HG03432 (cell line): ENCODE measurements around the gene RHCG.
"Not testable (repeated sequence)": the region's sequence is repeated elsewhere in the genome, so short reads cannot be mapped to it uniquely, and the experiment has no call there.

Source experiments
- ATAC-seq: cut with Tn5 transposase; IDR thresholded peaks from one replicate; pipeline ENCODE4 v1.9.1; 2021; ENCODE audit warnings: mild to moderate bottlenecking, moderate library complexity; ENCODE audit not compliant: unreplicated experiment

The RHCG gene

DNA sequence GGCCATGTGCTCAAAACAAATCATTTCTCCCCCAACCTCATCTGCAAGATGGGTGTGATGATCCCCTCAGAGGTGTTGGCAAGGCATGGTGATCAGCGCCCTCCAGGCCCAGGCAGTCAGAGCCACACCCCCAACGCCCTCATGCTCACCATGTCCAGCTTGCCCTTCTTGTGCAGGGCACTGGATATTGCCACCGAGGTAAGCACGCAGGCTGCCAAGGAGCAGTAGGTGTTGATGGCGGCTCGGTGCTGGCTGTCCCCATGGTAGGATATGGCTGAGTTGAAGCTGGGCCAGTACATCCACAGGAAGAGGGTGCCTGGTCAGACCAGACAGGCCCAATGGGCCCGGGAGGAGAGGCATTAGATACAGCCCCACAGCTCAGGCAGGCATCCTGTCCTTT lies 17.2 kb downstream of the RHCG start:
- no peak for ATAC-seq

DNA sequence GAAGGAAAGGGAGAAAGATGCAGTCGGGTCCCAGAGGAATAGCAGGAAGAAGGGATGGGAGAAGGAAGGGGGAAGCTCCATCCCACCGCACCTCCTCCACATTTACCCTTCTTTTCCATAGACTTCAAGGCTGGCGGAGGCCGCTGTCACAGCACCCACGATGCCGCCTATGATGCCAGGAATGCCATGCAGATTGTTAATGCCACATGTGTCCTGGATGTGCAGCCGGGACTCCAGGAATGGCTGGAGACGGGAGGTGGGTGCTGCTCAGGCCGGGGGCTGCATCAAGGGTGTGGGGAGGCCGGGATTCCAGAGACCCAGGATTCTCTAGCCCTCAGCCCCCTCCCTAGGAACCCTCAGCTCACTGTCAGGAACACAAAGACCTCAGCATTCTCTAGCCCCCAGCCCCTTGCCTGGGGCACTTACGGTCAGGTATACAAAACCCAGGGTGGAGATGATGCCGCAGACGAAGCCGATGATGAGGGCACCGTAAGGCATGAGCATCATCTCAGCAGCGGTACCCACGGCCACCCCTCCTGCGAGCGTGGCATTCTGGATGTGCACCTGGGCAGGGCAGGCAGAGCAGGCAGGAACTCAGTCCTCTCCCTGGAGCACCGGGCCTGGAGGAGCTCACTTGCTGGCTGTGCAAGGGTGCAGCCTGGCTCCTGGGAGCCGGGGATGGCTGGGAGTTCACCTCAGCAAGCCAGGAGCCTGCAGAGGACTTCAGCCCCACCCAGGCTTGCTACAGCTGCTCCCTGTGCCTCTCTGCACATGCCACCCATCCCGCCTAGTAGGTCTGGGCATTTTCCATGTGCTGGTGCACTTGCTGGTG lies 18.8 kb downstream of the RHCG start:
- no peak for ATAC-seq

DNA sequence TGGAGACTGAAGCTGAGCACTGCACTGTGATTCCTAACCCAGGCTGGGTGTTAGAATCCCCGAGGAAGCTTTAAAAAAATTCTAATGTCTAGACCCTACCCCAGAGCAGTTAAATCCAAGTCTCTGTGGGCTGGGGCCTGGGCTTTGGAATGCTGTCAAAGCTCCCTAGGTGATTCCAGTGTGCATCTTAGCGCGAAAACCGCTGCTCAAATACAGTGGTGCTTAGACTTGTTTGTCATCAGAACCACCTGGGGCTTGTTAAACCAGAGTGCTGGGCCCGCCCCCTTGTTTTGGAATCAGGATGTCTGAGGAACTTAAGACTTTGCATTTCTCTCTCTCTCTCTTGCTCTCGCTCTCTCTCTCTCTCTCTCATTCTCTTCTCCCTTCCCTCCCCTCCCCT lies 20.7 kb downstream of the RHCG start:
- ATAC-seq: no peak

DNA sequence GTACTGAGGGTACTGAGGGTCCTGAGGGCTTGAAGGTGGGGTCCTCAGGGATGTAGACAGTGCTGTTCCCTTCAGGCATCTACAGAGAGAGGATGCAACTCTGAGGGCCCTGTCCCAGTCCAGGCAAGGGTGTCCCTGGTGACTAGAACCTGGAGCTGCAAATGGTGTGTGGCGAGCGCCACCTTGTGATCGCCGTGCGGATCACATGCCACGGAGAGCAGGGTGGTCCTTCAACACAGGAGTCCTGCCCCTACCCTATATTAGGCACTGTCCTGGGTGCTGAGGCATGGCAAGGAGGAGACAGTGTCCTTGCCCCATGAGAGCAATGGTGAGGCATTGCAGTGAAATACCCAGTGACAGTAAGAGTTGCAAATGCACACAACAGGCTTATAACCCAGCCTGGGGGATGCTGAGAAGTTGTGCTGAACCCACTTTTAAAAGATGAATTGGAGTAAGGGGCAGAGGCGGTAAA lies 23.6 kb downstream of the RHCG start:
- ATAC-seq: no peak

DNA sequence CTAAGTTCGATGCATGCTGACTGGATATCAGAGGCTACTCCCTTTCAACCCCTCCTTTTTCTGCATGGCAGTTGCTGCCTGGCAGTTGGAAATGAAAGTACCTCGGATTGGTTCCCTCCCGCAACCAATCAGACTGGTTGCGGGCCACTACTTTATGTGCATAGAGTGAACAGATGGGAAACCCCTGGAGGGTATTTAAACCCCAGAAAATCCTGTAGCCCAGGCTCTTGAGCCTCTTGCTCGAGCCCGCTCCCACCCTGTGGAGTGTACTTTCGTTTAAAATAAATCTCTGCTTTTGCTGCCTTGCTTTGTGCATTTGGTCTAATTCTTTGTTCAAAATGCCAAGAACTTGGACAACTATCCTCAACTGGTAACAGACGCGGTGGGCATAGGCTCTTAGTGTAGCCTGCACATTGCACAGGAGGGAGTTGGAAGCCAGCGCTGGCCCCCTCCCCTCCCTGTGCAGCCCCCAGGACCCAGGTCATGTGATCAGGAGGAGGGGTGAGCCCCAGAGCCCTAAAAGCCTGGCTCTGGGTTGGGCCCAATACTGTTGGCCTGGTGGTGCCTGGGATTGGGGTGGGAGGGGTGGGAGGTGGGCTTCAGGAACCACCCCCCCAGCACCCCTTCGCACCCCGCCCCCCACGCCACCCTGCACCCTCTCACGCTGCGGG lies 26.8 kb downstream of the RHCG start:
- ATAC-seq: no peak

DNA sequence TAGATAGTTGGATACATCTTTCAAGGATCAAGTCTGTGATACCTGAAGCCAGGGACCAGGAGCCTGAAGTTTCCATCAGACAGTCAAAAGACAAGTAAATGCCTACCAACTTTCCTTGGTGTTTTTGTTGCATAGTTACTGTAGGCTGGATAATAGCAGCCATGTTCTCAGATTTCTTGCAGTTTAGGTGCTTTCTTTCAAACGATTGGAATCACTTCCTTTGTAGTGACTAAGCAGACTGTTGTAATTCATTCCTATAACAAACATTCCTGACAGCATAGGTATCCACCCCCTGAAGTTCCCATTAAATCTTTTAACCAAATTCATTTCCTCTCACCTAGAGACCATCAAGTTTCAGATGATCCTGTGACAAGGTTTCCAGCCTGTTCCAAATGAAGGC lies 27.6 kb downstream of the RHCG start:
- ATAC-seq: not testable (repeated sequence)

DNA sequence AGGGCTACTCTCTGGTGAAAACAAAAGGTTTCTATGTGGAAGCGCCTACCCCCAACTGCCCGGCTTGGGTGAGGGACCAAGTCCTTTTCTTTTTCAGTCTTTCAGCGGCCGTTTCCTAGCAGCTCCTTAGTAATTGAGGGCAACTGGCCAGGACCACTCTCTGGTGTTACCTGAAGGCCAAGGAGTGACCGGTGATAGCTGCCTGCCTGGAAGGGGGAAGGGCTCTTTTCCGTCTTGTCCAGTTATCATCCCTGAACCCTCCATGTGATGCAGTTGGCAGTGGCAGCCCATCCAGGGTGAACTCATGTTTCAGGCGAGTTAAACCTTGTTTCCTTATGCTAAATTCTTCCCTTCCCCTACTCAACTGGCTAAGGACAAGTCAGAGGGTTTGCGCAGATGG lies 33.3 kb downstream of the RHCG start:
- ATAC-seq: no peak

DNA sequence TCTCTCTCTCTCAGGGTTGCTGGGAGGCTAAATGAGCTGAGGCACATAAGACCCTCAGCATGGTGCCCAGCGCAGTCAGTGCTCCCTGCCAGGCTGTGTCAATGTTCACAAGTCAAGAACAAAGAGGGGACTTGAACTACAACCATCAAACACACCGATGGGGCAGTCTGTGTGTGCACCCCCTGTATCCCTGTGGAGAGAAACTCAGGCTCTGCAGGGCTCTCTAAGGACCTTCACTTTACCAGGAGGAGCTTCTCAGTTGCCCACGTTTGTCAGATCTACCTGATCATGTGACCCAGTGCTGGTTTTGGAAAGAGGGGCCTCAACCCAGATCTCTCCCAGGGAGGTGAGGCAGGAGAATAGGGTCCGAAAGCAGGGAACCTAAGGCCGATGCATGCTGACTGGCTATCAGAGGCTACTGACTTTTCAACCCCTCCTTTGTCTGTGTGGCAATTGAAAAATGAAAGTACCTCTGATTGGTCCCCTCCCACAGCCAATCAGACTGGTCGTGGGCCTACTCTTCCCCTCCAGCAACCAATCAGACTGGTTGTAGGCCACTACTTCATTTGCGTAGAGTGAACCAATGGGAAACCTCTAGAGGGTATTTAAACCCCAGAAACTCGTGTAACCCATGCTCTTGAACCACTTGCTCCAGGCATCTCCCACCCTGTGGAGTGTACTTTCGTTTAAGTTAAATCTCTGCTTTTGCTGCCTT lies 34.0 kb downstream of the RHCG start:
- ATAC-seq: no peak

DNA sequence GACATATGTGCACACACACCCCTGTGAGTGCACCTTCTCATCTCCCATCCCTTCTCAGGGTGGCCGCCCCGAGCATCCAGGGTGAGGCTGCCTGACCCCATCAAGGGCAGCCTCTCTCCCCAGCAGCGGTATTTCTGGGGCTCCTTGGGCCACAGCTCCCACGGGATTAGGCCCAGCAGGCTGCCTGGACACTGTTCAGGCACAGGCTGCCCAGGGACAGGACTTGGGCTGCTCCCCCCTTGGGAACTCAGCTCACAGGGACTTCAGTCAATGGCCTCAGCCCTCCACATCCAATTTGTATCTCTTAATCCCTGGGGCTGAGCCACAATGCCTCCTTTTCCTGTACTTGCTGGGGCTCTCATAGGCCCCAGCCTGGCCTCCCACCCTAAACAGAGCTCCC lies 35.0 kb downstream of the RHCG start:
- no peak for ATAC-seq

DNA sequence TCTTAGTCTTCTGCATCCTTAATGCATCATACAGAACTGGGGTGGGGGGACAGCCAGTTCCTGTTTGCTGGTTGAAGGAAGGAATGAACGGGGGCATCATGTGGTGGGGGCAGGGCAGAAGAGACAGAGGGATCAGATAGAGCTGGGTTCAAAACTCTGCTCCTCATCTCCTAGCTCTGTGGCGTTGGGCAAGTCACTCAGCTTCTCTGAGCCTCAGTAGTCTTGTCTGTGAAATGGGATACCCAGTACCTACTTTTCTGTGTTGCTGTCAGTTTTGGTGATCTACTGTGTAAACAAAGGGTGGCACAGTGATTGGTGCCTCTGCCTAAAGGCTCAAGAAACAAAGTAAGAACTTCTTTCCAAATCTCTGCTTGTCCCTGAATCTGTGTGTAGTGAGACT lies 36.3 kb downstream of the RHCG start:
- no peak for ATAC-seq

DNA sequence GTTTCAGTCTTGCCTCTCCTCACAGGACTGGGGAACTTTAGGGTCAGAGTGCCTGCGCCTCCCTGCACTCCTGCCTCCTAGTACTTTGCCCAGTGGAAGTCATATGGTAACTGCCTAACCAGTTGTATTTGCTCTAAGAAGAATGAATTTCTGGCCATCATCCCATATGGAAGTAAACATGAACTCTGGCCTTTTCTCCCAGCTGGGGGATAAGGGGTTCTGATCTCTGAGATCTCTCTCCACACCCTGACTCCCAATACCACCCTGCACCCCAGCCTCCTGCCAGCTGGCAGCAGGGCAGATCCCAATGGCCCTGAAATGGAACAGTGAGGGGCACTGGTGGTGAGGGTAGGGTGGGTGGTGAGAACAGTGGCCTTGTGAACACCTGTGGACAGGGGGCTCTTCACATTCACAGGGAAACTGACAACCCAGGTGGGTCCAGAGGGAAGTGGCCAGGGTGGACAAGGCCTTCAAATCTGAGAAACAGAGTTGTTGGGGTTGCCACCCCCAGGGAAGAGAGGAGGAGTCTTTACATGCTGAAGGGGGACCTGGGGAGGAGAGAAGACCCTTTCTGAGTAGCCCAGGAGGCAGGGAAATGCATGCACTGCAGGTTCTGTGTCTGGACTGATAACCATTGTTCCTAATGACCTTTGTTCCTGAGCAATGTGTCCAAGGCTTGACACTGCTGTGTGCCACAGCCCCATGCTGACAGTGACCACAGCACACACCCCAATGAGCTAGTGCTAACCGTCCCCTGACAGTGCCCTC lies 36.9 kb downstream of the RHCG start:
- ATAC-seq: no peak

DNA sequence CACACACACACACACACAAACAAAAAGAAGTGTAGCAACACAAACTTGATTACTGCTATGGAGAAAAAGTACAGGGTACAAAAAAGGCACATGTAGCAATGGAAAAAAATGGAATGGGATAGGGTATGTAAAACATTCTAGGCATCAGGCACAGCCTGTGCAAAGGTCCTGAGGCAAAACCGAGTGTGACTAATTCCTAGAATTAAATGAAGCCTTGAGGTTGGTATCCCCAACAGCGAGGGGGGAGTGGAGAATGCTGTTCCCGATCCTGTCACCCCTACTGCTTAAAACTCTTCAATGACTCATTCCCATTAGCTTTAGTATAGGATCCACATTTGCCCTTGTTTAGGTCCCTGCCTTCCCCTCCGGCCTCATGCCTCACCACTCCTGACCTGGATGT lies 37.9 kb downstream of the RHCG start:
- ATAC-seq: no peak

DNA sequence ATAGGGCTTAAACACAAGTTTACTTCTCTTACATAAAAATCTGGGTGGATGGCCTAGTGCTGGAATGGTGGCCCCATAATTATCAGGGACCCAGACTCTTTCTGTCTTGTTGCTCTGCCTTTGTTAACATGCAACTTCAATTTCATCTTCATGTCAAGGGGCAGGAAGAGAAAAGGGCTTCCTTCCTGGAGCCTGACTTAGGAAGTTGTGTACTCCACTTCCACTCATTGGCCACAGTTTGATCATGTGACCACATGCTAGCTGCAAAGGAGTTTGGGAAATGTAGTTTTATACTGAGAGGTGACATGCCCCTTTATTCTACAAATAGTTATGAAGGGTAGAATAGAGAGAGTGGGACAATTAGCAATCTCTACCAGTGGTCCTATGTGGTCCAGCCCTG lies 39.3 kb downstream of the RHCG start:
- no peak for ATAC-seq

DNA sequence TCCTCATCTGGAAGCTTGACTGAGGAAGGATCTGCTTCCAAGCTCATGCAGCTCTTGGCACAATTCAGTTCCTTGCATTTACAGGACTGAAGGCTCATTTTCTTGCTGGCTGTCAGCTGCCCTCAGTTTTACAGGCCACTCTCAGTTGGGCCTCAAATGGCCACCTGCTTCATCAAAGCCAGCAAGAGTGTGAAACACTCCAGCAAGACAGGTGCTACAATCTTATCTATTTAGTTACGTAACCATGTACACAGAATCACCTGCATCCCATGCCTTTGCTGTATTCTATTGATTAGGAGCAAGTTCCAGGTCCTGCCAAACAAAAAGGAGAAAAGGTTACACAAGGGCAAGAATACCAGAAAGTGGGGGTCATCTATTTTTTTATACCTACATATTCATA lies 40.8 kb downstream of the RHCG start:
- no peak for ATAC-seq

DNA sequence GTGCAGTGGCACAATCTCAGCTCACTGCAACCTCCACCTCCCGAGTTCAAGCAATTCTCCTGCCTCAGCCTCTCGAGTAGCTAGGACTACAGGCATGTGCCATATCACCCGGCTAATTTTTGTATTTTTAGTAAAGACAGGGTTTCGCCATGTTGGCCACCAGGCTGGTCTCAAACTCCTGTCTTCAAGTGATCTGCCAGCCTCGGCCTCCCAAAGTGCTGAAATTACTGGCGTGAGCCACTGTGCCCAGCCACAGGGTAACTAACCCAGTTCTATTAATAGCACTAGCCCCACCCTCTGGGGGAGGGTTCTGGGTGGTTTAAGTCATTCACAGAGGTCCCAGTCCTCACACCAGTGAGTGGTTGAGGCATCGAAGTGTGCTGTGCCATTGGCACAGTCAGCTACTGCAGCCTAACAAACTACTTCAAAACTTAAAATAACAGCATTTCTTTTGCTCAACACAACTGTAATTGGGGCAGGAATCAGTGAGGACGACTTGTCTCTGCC lies 44.0 kb downstream of the RHCG start:
- no peak for ATAC-seq

DNA sequence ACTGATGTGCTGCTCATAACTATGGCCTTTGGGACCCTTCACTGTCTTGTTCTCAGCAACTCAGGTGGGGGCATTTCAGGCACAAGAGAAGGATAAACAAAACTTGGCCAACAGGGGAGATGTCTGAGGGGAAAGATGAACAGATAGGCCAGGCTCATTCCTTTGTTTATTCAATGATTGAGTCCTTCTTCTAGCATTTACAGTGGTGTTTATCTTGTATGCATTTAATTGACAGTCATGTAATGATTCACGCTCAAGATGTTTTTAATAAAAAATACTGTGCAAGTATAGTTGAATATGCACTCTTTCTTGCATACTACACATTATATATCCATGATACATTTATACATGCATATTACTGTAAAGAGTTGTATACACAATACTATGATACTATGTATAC lies 44.5 kb downstream of the RHCG start:
- ATAC-seq: no peak

DNA sequence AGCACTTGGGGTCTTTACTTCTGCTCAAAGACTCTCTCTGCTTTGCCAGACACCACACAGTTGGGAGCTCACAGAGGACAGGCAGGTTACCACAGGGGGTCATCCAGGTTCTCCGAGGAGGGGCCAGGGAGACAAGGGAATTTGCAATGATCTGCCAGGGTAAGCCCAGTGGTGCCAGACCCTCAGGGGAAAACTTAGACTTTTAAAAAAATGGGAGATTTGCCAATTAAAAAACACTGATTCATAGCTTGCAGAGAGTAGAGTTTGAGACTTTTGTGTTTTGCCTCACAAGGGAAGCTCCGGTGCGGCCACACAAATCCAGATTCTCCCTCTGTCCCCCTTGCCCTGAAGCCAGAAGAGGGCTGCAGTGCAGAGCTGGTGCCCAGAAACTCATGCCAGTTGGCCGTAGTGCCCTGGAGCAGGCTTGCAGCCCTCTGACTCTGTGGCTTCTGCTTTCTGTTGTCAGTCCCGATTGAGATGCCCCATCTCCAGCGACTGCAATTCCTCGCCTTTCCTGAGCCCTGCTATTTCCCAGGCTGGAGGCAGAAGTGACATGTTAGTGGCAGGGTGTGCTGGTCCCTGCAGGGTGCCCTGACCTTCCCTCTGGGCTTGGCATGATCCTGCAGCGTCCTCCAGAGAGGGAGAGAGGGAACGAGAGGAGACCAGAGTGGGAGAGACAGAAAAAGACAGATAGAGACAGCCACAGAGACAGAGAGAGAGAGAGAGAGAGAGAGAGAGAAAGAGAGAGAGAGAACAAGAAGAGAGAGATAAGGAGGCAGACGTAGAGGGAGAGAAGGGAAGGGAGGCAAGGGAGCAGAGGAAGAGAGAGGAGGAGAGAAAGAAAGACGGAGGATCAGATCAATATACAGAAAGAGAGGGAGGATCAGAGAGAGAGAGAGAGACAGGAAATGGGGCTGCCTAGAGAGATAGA lies 46.0 kb downstream of the RHCG start:
- no peak for ATAC-seq

DNA sequence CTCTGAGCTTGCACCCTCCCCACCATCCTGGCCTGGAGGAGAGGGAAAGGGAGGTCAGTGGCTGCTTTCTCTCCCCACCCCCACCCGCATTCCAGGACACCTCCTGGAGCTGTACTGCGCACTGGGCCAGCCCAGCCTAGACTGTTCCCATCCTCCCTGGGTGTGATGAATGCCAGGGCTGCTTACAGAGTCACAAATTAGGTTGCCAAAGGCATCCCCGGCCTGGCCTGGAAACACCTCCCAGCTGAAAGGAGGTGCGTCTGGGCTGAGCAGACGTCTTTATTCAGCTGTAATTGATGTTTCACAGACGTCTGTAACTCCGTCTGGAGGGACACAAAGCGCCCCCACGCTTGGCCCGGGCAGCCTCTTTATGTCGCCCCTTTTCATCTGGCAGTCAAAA lies 47.6 kb downstream of the RHCG start:
- ATAC-seq: no peak

DNA sequence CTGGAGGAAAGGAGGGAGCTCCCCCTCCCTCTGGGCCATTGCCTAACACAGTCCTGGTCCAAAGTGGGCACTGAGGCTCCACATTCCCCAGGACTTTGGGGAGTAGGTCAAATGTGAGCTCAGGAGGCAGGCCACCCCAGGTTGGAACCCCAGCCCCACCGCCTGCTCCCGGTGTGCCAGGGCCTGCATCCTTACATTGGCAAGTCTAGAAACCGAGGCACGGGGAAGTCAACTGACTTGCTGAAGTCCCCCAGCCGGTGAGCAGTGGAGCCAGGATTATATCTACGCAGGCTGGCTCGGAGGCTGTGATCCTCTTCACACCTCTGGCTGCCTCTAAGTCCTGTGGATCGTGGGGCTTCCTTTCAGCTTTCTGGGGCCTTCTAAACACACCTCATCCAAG lies 48.7 kb downstream of the RHCG start:
- ATAC-seq: no peak
